Measurements from ENCODE around the gene DST.

- TF ChIP-seq CTCF (IDR thresholded peaks at IDR 0.05 in 4 of 5, conservative IDR thresholded peaks at IDR 0.05 in 1 of 5) (no peak), POLR2A (IDR thresholded peaks at IDR 0.05) (no peak)
These were observed 48.8 kb downstream of the DST start for GRCh38 chr6:56593801-56594318.

Data from gastrocnemius medialis (tissue), 4 donors.